T47D (cell line): ENCODE measurements around the gene LPIN1.

Experiments used
- DNase-seq, 2 experiments: peaks; one replicate each; pipeline versions ENCODE4 v3.0.0 to v3.0.0-alpha.2; 2011 to 2012; ENCODE audit warnings: low read depth in 1 of 2, low spot score in 1 of 2
- JUND ChIP-seq: IDR thresholded peaks from 2 replicates; pipeline ENCODE4 v1.6.1; 2012; ENCODE audit warnings: low read depth
- in situ Hi-C: cut with HindIII; loops from 2 replicates; pipeline ENCODE4 v1.10.0; 2016; ENCODE audit warnings: low sequenced_read_pairs, low pct_unique_long_range_greater_than_20kb

Gene LPIN1

GRCh38 chr2:11746376-11746806, at the start of gene LPIN1:
TSS of gene LPIN1 (plus strand) at chr2:11746632. CDS start at chr2:11765542, 18,910 bp downstream.
- in situ Hi-C loops: no loop called here
- TF ChIP-seq JUND: no peak
- DNase-seq: peak; percentile 85 to 87

GRCh38 chr2:11696736-11697102, 49.7 kb upstream of the LPIN1 start:
- in situ Hi-C loops: no loop called here
- no peak for TF ChIP-seq JUND

GRCh38 chr2:11697103-11697871, 49.1 kb upstream of the LPIN1 start:
- in situ Hi-C loops: no loop called here
- DNase-seq: peak in 1 of 2 experiments; percentile 6
- TF ChIP-seq JUND: no peak

More at GRCh38 chr2:11696736-11697102, 49.7 kb upstream of the LPIN1 start:
- no peak for DNase-seq

GRCh38 chr2:11698009-11698922, 48.2 kb upstream of the LPIN1 start:
- no peak for TF ChIP-seq JUND
- no peak for DNase-seq
- in situ Hi-C loops: no loop called here

- no peak for TF ChIP-seq JUND
- DNase-seq: no peak
- in situ Hi-C loops: no loop called here
Measured at GRCh38 chr2:11699686-11700670, 46.5 kb upstream of the LPIN1 start.

- in situ Hi-C loops: no loop called here
Measured at GRCh38 chr2:11701206-11701605, 45.2 kb upstream of the LPIN1 start.

GRCh38 chr2:11701751-11702301, 44.6 kb upstream of the LPIN1 start:
- no peak for TF ChIP-seq JUND
- in situ Hi-C loops: no loop called here
- no peak for DNase-seq

More at GRCh38 chr2:11701206-11701605, 45.2 kb upstream of the LPIN1 start:
- DNase-seq: no peak
- no peak for TF ChIP-seq JUND

GRCh38 chr2:11702946-11703345, 43.5 kb upstream of the LPIN1 start:
- TF ChIP-seq JUND: no peak
- no peak for DNase-seq
- in situ Hi-C loops: no loop called here

GRCh38 chr2:11703700-11704099, 42.7 kb upstream of the LPIN1 start:
- no peak for TF ChIP-seq JUND
- DNase-seq: no peak
- in situ Hi-C loops: no loop called here

GRCh38 chr2:11705063-11705462, 41.4 kb upstream of the LPIN1 start:
- no peak for TF ChIP-seq JUND
- DNase-seq: no peak
- in situ Hi-C loops: no loop called here

- TF ChIP-seq JUND: no peak
- DNase-seq: no peak
- in situ Hi-C loops: no loop called here
Measured at GRCh38 chr2:11705711-11706110, 40.7 kb upstream of the LPIN1 start.

- TF ChIP-seq JUND: no peak
- no peak for DNase-seq
- in situ Hi-C loops: no loop called here
Measured at GRCh38 chr2:11708106-11708505, 38.3 kb upstream of the LPIN1 start.
